HUES48 (cell line): ENCODE measurements around the gene ZFHX3.

ENCODE experiments used
- H3K27ac ChIP-seq: one replicate; pipeline ENCODE4 v1.7.0; 2013; ENCODE audit warnings: low read depth, low read length, inconsistent platforms
- H3K27me3 ChIP-seq: 2 replicates; pipeline ENCODE4 v1.6.1; 2013; ENCODE audit warnings: mild to moderate bottlenecking, low read length; ENCODE audit not compliant: control insufficient read depth, insufficient read depth
- H3K36me3 ChIP-seq: 2 replicates; pipeline ENCODE4 v1.6.1; 2013; ENCODE audit warnings: low read length; ENCODE audit not compliant: control insufficient read depth, insufficient read depth
- H3K4me1 ChIP-seq: 2 replicates; pipeline ENCODE4 v1.6.1; 2013; ENCODE audit warnings: mild to moderate bottlenecking, low read length; ENCODE audit not compliant: control insufficient read depth, insufficient read depth
- H3K4me3 ChIP-seq: 2 replicates; pipeline ENCODE4 v1.5.1; 2013; ENCODE audit warnings: mild to moderate bottlenecking, low read depth, low read length
- H3K9ac ChIP-seq: 2 replicates; pipeline ENCODE4 v1.6.1; 2013; ENCODE audit warnings: mild to moderate bottlenecking, low read depth, low read length, moderate library complexity
- H3K9me3 ChIP-seq: 2 replicates; pipeline ENCODE4 v1.6.1; 2013; ENCODE audit warnings: low read length; ENCODE audit not compliant: control insufficient read depth, insufficient read depth

The ZFHX3 gene

GRCh38 chr16:73066927-73067670, 19.2 kb upstream of the ZFHX3 start:
- Histone ChIP-seq H3K9ac (no peak overlapping the region), H3K4me3 (peak overlapping the region; percentile 49), H3K27ac (no peak overlapping the region), H3K27me3 (peaks cover 91% of the 10 kb centered on the region), H3K36me3 (no peaks in the 10 kb centered on the region), H3K4me1 (peaks cover 65% of the 10 kb centered on the region), H3K9me3 (no peaks in the 10 kb centered on the region)

- peak overlapping the region; percentile 49 for H3K4me3 ChIP-seq
- H3K36me3 ChIP-seq, result no peaks in the 10 kb centered on the region
- H3K27ac ChIP-seq, result no peak overlapping the region
- no peaks in the 10 kb centered on the region for H3K9me3 ChIP-seq
- peaks cover 91% of the 10 kb centered on the region for H3K27me3 ChIP-seq
- H3K9ac ChIP-seq, result no peak overlapping the region
- H3K4me1 ChIP-seq, result peaks cover 68% of the 10 kb centered on the region
These were observed 18.5 kb upstream of the ZFHX3 start for GRCh38 chr16:73066331-73066926.

GRCh38 chr16:73065632-73066330, 17.9 kb upstream of the ZFHX3 start:
- H3K27ac ChIP-seq, result no peak overlapping the region
- peaks cover 73% of the 10 kb centered on the region for H3K4me1 ChIP-seq
- H3K9ac ChIP-seq, result no peak overlapping the region
- peak overlapping the region; percentile 49 for H3K4me3 ChIP-seq
- H3K27me3 ChIP-seq, result peaks cover 96% of the 10 kb centered on the region
- no peaks in the 10 kb centered on the region for H3K36me3 ChIP-seq
- no peaks in the 10 kb centered on the region for H3K9me3 ChIP-seq

GRCh38 chr16:73064994-73065545, 17.1 kb upstream of the ZFHX3 start:
- peaks cover 77% of the 10 kb centered on the region for H3K4me1 ChIP-seq
- H3K27me3 ChIP-seq, result peaks cover 100% of the 10 kb centered on the region

GRCh38 chr16:73064212-73064993, 16.5 kb upstream of the ZFHX3 start:
- peaks cover 80% of the 10 kb centered on the region for H3K4me1 ChIP-seq
- peaks cover 100% of the 10 kb centered on the region for H3K27me3 ChIP-seq
- H3K27ac ChIP-seq, result no peak overlapping the region
- H3K36me3 ChIP-seq, result no peaks in the 10 kb centered on the region
- H3K9ac ChIP-seq, result no peak overlapping the region
- H3K9me3 ChIP-seq, result no peaks in the 10 kb centered on the region
- peak overlapping the region; percentile 28; the same call in 1 of the 2 replicates for H3K4me3 ChIP-seq

More at GRCh38 chr16:73064994-73065545, 17.1 kb upstream of the ZFHX3 start:
- Histone ChIP-seq H3K27ac (no peak overlapping the region), H3K4me3 (no peak overlapping the region), H3K36me3 (no peaks in the 10 kb centered on the region), H3K9me3 (no peaks in the 10 kb centered on the region), H3K9ac (no peak overlapping the region)

- peak overlapping the region; percentile 28; the same call in 1 of the 2 replicates for H3K4me3 ChIP-seq
- no peaks in the 10 kb centered on the region for H3K9me3 ChIP-seq
- peaks cover 81% of the 10 kb centered on the region for H3K4me1 ChIP-seq
- peaks cover 98% of the 10 kb centered on the region for H3K27me3 ChIP-seq
- H3K36me3 ChIP-seq, result no peaks in the 10 kb centered on the region
- H3K27ac ChIP-seq, result no peak overlapping the region
- H3K9ac ChIP-seq, result no peak overlapping the region
These were observed 15.9 kb upstream of the ZFHX3 start for GRCh38 chr16:73063854-73064211.

DNA sequence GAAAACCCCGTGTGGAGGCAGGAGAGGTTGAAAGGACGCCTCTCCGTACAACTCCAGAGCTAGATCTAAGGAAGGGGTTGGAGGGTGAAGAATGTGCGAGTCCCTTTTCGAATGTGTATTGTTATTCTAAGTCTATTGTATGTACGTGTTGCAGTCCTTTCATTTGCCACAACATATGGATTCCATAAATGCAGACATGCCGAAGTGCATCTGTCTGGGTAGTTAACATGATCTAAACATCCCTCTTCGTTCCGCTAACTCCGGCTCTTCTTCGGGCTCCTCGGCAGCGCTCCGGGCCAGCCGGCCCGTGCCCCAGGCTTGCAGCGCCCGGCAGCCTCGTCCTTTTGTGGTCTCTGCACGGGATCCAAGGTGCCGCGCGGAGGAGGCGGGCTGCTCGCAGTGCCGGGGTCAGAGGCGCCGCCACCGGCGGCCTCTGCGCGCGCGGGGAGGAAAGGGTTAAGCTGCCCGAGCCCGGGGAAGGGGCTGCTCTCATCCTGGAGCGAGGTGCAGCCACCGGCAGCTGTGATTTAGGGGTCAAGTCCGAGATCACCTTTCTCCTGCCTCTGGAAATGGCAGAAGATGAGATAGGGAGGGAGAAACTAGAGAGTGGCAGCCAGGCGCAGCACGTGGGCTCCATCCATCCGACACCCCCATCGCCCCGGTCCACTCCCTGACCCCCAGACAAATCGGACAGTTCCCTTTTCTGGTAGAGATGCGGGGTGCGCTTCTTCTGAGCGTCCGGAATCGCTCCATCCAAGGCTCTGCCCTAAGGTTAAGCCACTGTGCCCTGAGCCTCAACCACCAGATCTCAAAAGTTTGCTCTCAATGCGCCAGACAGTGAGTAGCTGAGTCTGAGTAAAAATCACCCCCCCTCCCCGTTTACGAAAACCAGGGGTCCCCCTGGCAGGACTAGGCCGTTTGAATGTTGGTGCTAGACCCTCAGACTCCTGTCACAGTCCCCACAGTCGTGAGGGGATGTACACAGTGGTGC, 15.1 kb upstream of the ZFHX3 start:
- Histone ChIP-seq H3K27ac (no peak overlapping the region), H3K36me3 (no peaks in the 10 kb centered on the region), H3K27me3 (peaks cover 90% of the 10 kb centered on the region), H3K9ac (no peak overlapping the region), H3K4me3 (peak overlapping the region; percentile 37), H3K4me1 (peaks cover 78% of the 10 kb centered on the region), H3K9me3 (no peaks in the 10 kb centered on the region)

- H3K36me3 ChIP-seq, result no peaks in the 10 kb centered on the region
- H3K9ac ChIP-seq, result no peak overlapping the region
- peaks cover 86% of the 10 kb centered on the region for H3K27me3 ChIP-seq
- peaks cover 76% of the 10 kb centered on the region for H3K4me1 ChIP-seq
- peak overlapping the region; percentile 37; the same call in 1 of the 2 replicates for H3K4me3 ChIP-seq
- no peaks in the 10 kb centered on the region for H3K9me3 ChIP-seq
- H3K27ac ChIP-seq, result no peak overlapping the region
These were observed 14.2 kb upstream of the ZFHX3 start for GRCh38 chr16:73062001-73062616.

DNA sequence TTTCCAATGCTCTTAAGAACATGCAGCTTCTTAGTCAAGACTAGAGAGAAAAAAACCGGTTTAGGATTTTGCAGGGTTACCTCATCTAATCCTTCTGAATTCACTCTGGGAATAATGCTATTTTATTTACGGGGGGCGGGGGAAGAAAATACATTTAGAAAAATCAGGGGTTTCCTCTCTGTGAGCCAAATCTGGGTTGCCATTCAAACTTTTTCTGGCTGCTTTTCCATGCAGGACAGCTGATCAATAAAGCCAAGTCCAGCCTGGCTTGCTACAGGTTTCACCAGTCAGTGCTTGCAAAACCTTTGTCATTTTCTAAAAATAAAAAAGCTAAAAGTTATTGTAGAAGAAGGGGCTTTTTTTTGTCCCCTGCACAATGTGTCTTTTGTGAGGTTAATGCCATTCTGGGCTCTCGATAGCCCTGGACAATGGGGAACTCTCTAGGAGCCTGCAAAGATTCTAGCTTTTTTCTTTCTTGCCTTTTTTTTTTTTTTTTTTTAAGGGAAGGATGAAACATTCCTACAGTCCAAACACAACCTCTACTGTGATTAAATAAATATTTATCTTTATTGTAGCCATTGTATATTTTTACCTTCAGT, 13.1 kb upstream of the ZFHX3 start:
- H3K4me3 ChIP-seq, result no peak overlapping the region
- peaks cover 76% of the 10 kb centered on the region for H3K4me1 ChIP-seq
- H3K9ac ChIP-seq, result no peak overlapping the region
- H3K27ac ChIP-seq, result no peak overlapping the region
- H3K9me3 ChIP-seq, result no peaks in the 10 kb centered on the region
- no peaks in the 10 kb centered on the region for H3K36me3 ChIP-seq
- H3K27me3 ChIP-seq, result peaks cover 86% of the 10 kb centered on the region
